Keratinocyte (primary cell): ENCODE data around the gene SUGCT. TPM values are rescaled to one million over a fixed set of nuclear protein-coding genes. Genes with fewer than 3 reads are reported as not detected.
"Not testable (repeated sequence)": the region's sequence is repeated elsewhere in the genome, so short reads cannot be mapped to it uniquely, and the experiment has no call there.

ENCODE experiments used
- DNase-seq: peaks from one replicate; pipeline ENCODE4 v3.0.0-alpha.2; 2011; ENCODE audit warnings: low read depth, missing footprints, low spot score
- FAIRE-seq: peaks from 2 replicates; lab custom pipeline; 2011; peaks lifted over from hg19 to GRCh38; lab: Jason Lieb, UNC
- H2AFZ ChIP-seq: 2 replicates; pipeline ENCODE4 v1.6.0; 2012; ENCODE audit warnings: low read length, control low read depth, inconsistent platforms; ENCODE audit not compliant: control insufficient read depth
- H3K27ac ChIP-seq: 2 replicates; pipeline ENCODE4 v1.5.1; 2011; ENCODE audit warnings: low read length; ENCODE audit not compliant: control insufficient read depth, insufficient read depth
- H3K27me3 ChIP-seq: 3 replicates; pipeline ENCODE4 v1.6.0; 2011; ENCODE audit warnings: low read length; ENCODE audit not compliant: control insufficient read depth, insufficient read depth; ENCODE audit errors: extremely low read depth
- H3K36me3 ChIP-seq, 2 experiments: 2 replicates in 1 of 2; 3 replicates in 1 of 2; pipeline ENCODE4 v1.5.1; 2011; ENCODE audit warnings: low read length in 2 of 2, mild to moderate bottlenecking in 1 of 2; ENCODE audit not compliant: control insufficient read depth in 2 of 2, insufficient read depth in 2 of 2; ENCODE audit errors: extremely low read depth in 1 of 2
- H3K4me1 ChIP-seq: 3 replicates; pipeline ENCODE4 v1.5.1; 2011; ENCODE audit warnings: low read length; ENCODE audit not compliant: control insufficient read depth, insufficient read depth; ENCODE audit errors: extremely low read depth
- H3K4me2 ChIP-seq: 3 replicates; pipeline ENCODE4 v1.6.0; 2011; ENCODE audit warnings: low read depth, low read length; ENCODE audit not compliant: control insufficient read depth, insufficient read depth; ENCODE audit errors: extremely low read depth
- H3K4me3 ChIP-seq, 3 experiments: fragments of 200-600 bp in 1 of 3; sonication (generic) in 1 of 3; 2 replicates in 2 of 3; 3 replicates in 1 of 3; pipeline ENCODE4 v1.5.1; 2011 to 2016; ENCODE audit warnings: low read length in 3 of 3, mild to moderate bottlenecking in 3 of 3, control low read depth in 2 of 3, inconsistent platforms in 1 of 3, low read depth in 1 of 3, mixed read lengths in 1 of 3, mixed run types in 1 of 3, moderate library complexity in 1 of 3; ENCODE audit not compliant: control insufficient read depth in 2 of 3, insufficient read depth in 2 of 3; ENCODE audit errors: extremely low read depth in 1 of 3
- H3K79me2 ChIP-seq: 2 replicates; pipeline ENCODE4 v1.6.0; 2012; ENCODE audit warnings: low read length; ENCODE audit not compliant: control insufficient read depth, insufficient read depth
- H3K9ac ChIP-seq: 3 replicates; pipeline ENCODE4 v1.6.0; 2011; ENCODE audit warnings: low read length; ENCODE audit not compliant: control insufficient read depth, insufficient read depth; ENCODE audit errors: extremely low read depth
- H3K9me1 ChIP-seq: 3 replicates; pipeline ENCODE4 v1.6.0; 2011; ENCODE audit warnings: low read length; ENCODE audit not compliant: control insufficient read depth, insufficient read depth; ENCODE audit errors: extremely low read depth
- H3K9me3 ChIP-seq: 2 replicates; pipeline ENCODE4 v1.5.1; 2012; ENCODE audit warnings: low read depth, low read length; ENCODE audit not compliant: control insufficient read depth
- H4K20me1 ChIP-seq: 3 replicates; pipeline ENCODE4 v1.6.0; 2011; ENCODE audit warnings: low read length; ENCODE audit not compliant: control insufficient read depth, insufficient read depth; ENCODE audit errors: extremely low read depth
- CTCF ChIP-seq, 3 experiments: IDR thresholded peaks in 1 of 3; conservative IDR thresholded peaks in 1 of 3; optimal IDR thresholded peaks in 1 of 3; 2 replicates in 2 of 3; 3 replicates in 1 of 3; pipeline versions ENCODE3 to v1.5.1; 2011; ENCODE audit warnings: low read length in 3 of 3, mild to moderate bottlenecking in 3 of 3, moderate library complexity in 2 of 3, control low read depth in 1 of 3, inconsistent platforms in 1 of 3; ENCODE audit not compliant: insufficient read depth in 2 of 3; ENCODE audit errors: extremely low read depth in 1 of 3
- EZH2 ChIP-seq: IDR thresholded peaks from one replicate; pipeline ENCODE4 v1.6.1; 2012; ENCODE audit warnings: inconsistent platforms, mild to moderate bottlenecking, low read length, moderate library complexity
- dilution Hi-C: fragments of 300-500 bp; cut with MboI; formaldehyde crosslinking; loops from one replicate; pipeline ENCODE4 v1.7.0; 2020; ENCODE audit warnings: low sequenced_read_pairs; ENCODE audit not compliant: extremely low pct_ligation_motif_present
- polyA plus RNA-seq, 5 experiments: library from polyadenylated mRNA; depleted of rRNA in 3 of 5; stranded (reverse) in 3 of 5; stranded (forward) in 1 of 5; unstranded in 1 of 5; fragments of >200 nt; gene quantifications; 1 replicate in 1 of 5; 2 replicates in 3 of 5; 3 replicates in 1 of 5; pipeline versions ENCODE4 v1.2.1 to v1.2.3, GENCODE V29; 2011 to 2012; ENCODE audit warnings: missing spikeins in 2 of 5, low read depth in 1 of 5, low replicate concordance in 1 of 5

SUGCT gene
- polyA plus RNA-seq, 1 donor (not counting 4 experiments of a cell fraction or from before 2014, with no cell fraction given): 134 TPM

- no peaks in the 10 kb centered on the region for H3K4me1 ChIP-seq
- no peaks in the 10 kb centered on the region for H3K9me1 ChIP-seq
- FAIRE-seq (no peak), DNase-seq (no peak)
- H4K20me1 ChIP-seq: no peaks in the 10 kb centered on the region
- H3K4me2 ChIP-seq: no peak overlapping the region
- H3K79me2 ChIP-seq: no peaks in the 10 kb centered on the region
- H3K27me3 ChIP-seq: no peaks in the 10 kb centered on the region
- dilution Hi-C loops: no loop called here
- H2AFZ ChIP-seq: no peak overlapping the region
- H3K27ac ChIP-seq: no peak overlapping the region
- H3K9ac ChIP-seq: no peak overlapping the region
- H3K36me3 ChIP-seq: no peaks in the 10 kb centered on the region
- TF ChIP-seq EZH2: no peak
- no peak for TF ChIP-seq CTCF (optimal IDR thresholded peaks at IDR 0.05 in 1 of 3, IDR thresholded peaks at IDR 0.05 in 1 of 3, conservative IDR thresholded peaks at IDR 0.05 in 1 of 3; ENCODE audit: extremely low read depth in 1 of 3, insufficient read depth in 2 of 3, low read length in 3 of 3)
- no peak overlapping the region for H3K4me3 ChIP-seq
- no peaks in the 10 kb centered on the region for H3K9me3 ChIP-seq
These were observed 465.0 kb downstream of the SUGCT start for GRCh38 chr7:40599836-40600235.

- H3K27me3 ChIP-seq, H3K9me1 ChIP-seq, H3K27ac ChIP-seq, H3K9me3 ChIP-seq, H3K4me3 ChIP-seq, FAIRE-seq, H3K9ac ChIP-seq, H3K4me2 ChIP-seq, H3K79me2 ChIP-seq, H3K36me3 ChIP-seq, dilution Hi-C loops, H2AFZ ChIP-seq, H4K20me1 ChIP-seq, DNase-seq, H3K4me1 ChIP-seq: not testable (repeated sequence)
These were observed 467.5 kb downstream of the SUGCT start for GRCh38 chr7:40602351-40602750.
